AG04450 (cell line): ENCODE results near the gene ST3GAL3. TPM values are rescaled to one million over a fixed set of nuclear protein-coding genes. Genes with fewer than 3 reads are reported as not detected.

Source experiments
- CTCF ChIA-PET: fragments of 300-600, 350-600 bp; formaldehyde crosslinking; extraction: SDS; loops from one replicate; lab custom pipeline; 2022; ENCODE audit warnings: antibody characterized with exemption, inconsistent platforms; lab: Charles Lee
- POLR2A ChIA-PET: fragments of 350-600 bp; formaldehyde crosslinking; extraction: SDS; loops from one replicate; lab custom pipeline; 2021; ENCODE audit warnings: antibody characterized with exemption, inconsistent platforms; lab: Yijun Ruan, JAX
- DNase-seq: peaks from one replicate; pipeline ENCODE4 v3.0.0-alpha.2; 2011; ENCODE audit warnings: low read depth, low spot score
- H3K27ac ChIP-seq: one replicate; pipeline ENCODE4 v1.5.1; 2012; ENCODE audit warnings: low read depth, low read length, control low read depth
- H3K27me3 ChIP-seq: one replicate; pipeline ENCODE4 v1.6.0; 2012; ENCODE audit warnings: low read length; ENCODE audit not compliant: control insufficient read depth, insufficient read depth
- H3K4me3 ChIP-seq: 2 replicates; pipeline ENCODE4 v1.5.1; 2011; ENCODE audit warnings: mild to moderate bottlenecking, low read depth, low read length, control low read depth
- H3K9me3 ChIP-seq: 2 replicates; pipeline ENCODE4 v1.5.1; 2012; ENCODE audit warnings: low read length; ENCODE audit not compliant: control insufficient read depth, insufficient read depth
- CTCF ChIP-seq: IDR thresholded peaks from 2 replicates; pipeline ENCODE4 v1.5.1; 2011; ENCODE audit warnings: low read depth, low read length, control low read depth, inconsistent platforms
- polyA plus RNA-seq: library from polyadenylated mRNA; depleted of rRNA; stranded (reverse); fragments of >200 nt; gene quantifications from 2 replicates; pipeline ENCODE4 v1.2.3, GENCODE V29; 2011

The ST3GAL3 gene
- polyA plus RNA-seq, 1 experiment = 11.5 TPM

- Histone ChIP-seq H3K9me3 (peaks cover 4% of the 10 kb centered on the region; the same call in 1 of the 2 replicates), H3K27ac (no peak overlapping the region), H3K4me3 (no peak overlapping the region), H3K27me3 (no peaks in the 10 kb centered on the region)
- TF ChIP-seq CTCF = no peak
- ChIA-PET CTCF (interaction anchor here (2.3 kb wide), 1 partner anchor 115 kb away, joined by 9 read pairs; no protein-coding TSS in a partner anchor), POLR2A (no interaction called here)
- no peak for DNase-seq
Measured at GRCh38 chr1:43819357-43819756, 112.0 kb downstream of the ST3GAL3 start.

- CTCF ChIA-PET = no interaction called here
- Histone ChIP-seq H3K9me3 (peaks cover 4% of the 10 kb centered on the region; the same call in 1 of the 2 replicates), H3K27me3 (no peaks in the 10 kb centered on the region), H3K27ac (no peak overlapping the region), H3K4me3 (no peak overlapping the region)
- DNase-seq = no peak
- POLR2A ChIA-PET = no interaction called here
- no peak for TF ChIP-seq CTCF
Measured at GRCh38 chr1:43821471-43821870, 114.1 kb downstream of the ST3GAL3 start.

DNA sequence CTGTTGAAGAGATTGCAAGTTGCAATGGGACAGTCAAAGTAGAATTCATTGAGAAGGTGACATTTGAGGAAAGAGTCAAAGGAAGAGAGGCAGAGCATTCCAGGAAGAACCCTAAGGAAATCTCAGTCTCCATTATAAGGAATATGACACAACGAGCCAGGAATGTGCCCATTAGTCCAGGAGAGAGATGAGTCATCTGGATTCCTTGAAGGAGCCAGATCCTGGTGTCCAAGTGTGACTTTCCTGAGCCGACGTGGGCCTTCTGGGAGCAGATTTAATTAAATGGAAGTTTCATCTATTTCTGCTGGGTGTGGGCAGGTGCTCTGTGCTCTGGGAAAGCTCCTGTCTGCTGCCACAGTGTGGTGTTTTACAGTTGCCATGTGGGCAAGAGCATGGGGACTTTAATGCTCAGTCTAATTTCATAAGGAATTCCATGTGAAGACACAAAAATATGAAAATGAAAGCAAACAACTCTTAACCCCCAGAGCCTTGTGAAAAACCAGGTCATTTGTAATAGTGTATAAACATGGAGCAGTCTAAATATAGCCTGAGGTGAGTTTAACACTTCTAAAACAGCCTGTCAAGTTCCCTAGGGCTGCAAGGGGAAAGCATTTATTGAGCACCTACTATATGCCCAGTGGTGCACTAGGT, 114.8 kb downstream of the ST3GAL3 start:
- H3K9me3 ChIP-seq = peaks cover 4% of the 10 kb centered on the region; the same call in 1 of the 2 replicates
- no peaks in the 10 kb centered on the region for H3K27me3 ChIP-seq
- H3K4me3 ChIP-seq = peak overlapping the region; percentile 14
- DNase-seq = peak; percentile 60
- POLR2A ChIA-PET = no interaction called here
- H3K27ac ChIP-seq = peak overlapping the region; percentile 82
- TF ChIP-seq CTCF = no peak
- CTCF ChIA-PET = no interaction called here

GRCh38 chr1:43824795-43825194, 117.5 kb downstream of the ST3GAL3 start:
- Histone ChIP-seq H3K27me3 (no peaks in the 10 kb centered on the region), H3K27ac (no peak overlapping the region), H3K9me3 (no peaks in the 10 kb centered on the region), H3K4me3 (no peak overlapping the region)
- ChIA-PET POLR2A (interaction anchor here (0.7 kb wide), 1 partner anchor 22 kb away, joined by 3 read pairs; no protein-coding TSS in a partner anchor), CTCF (interaction anchor here (0.6 kb wide), 1 partner anchor 32 kb away, joined by 5 read pairs; no protein-coding TSS in a partner anchor)
- no peak for TF ChIP-seq CTCF
- no peak for DNase-seq

DNA sequence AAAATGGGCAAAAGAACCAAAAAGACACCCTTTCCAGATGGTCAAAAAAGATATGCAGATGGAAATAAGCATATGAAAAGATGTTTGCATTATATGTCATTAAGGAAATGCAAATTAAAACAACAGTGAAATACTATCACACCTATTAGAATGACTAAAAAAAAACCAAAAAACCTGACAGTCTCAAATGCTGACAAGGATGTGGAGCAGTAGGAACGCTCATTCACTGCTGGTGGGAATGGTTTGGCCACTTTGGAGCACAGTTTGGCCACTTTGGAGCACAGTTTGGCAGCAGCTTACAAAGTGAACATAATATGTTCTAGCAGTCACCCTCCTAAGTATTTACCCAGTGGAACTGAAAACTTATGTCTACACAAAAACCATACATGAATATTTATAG, 121.2 kb downstream of the ST3GAL3 start:
- Histone ChIP-seq H3K27me3 (no peaks in the 10 kb centered on the region), H3K9me3 (no peaks in the 10 kb centered on the region), H3K27ac (no peak overlapping the region), H3K4me3 (no peak overlapping the region)
- TF ChIP-seq CTCF = no peak
- DNase-seq = no peak
- ChIA-PET CTCF (interaction anchor here (0.6 to 2.4 kb wide), 2 partner anchors 106 to 1303 kb away, joined by 7 to 10 read pairs; no protein-coding TSS in a partner anchor), POLR2A (no interaction called here)
